Adrenal gland (tissue), 12 donors: Measurements from ENCODE around the gene NMB. TPM values are rescaled to one million over a fixed set of nuclear protein-coding genes. Genes with fewer than 3 reads are reported as not detected.

ENCODE experiments used
- DNase-seq, 7 donors: peaks; one replicate each; pipeline ENCODE4 v3.0.0-alpha.2; 2019 to 2020
- H3K27ac ChIP-seq, 5 donors: fragments of 200-600 bp; sonication (generic) in 4 of 5; 1 replicate in 3 of 5; 2 replicates in 2 of 5; pipeline versions ENCODE4 v1.5.1 to v1.8.0; 2016 to 2020; ENCODE audit warnings: mild to moderate bottlenecking in 1 of 5
- H3K27me3 ChIP-seq: fragments of 200-600 bp; 2 replicates; pipeline ENCODE4 v1.8.0; 2021
- H3K36me3 ChIP-seq, 2 donors: fragments of 200-600 bp; replicated peaks in 1 of 2; 1 replicate in 1 of 2; 2 replicates in 1 of 2; pipeline versions ENCODE4 v1.5.1 to v1.8.0; 2018 to 2022
- H3K4me1 ChIP-seq, 2 donors: fragments of 200-600 bp; replicated peaks in 1 of 2; 1 replicate in 1 of 2; 2 replicates in 1 of 2; pipeline versions ENCODE4 v1.5.1 to v1.8.0; 2018 to 2021
- H3K4me3 ChIP-seq, 4 donors: fragments of 200-600 bp; sonication (generic) in 3 of 4; one replicate each; pipeline ENCODE4 v1.5.1; 2016 to 2018
- H3K9me3 ChIP-seq, 3 donors: fragments of 200-600 bp; sonication (generic) in 1 of 3; replicated peaks in 1 of 3; 1 replicate in 2 of 3; 2 replicates in 1 of 3; pipeline versions ENCODE4 v1.5.1 to v1.8.0; 2016 to 2021
- POLR2A ChIP-seq, 2 donors: fragments of 450-650 bp; IDR thresholded peaks; one replicate each; pipeline ENCODE4 v1.6.1; 2017; ENCODE audit warnings: antibody characterized with exemption in 2 of 2, mild to moderate bottlenecking in 2 of 2, moderate library complexity in 1 of 2
- WGBS, 4 donors: extraction: QIAGEN DNeasy Blood & Tissue Kit in 2 of 4; methylation state at CpG; one replicate each; pipeline versions ENCODE4 v1.1.5 to v1.1.7; 2013 to 2017; 5-methylcytosine and 5-hydroxymethylcytosine counted together
- intact Hi-C, 2 donors: fragments of 100-400 bp; cut with DNase I; formaldehyde crosslinking; loops; one replicate each; pipeline versions ENCODE4 v1.14.1 to v1.15.0; 2022 to 2023
- polyA plus RNA-seq, 3 donors: library from polyadenylated mRNA; stranded (reverse); fragments of 200-250 nt in 2 of 3; fragments of 350-450 nt in 1 of 3; fragmentation: Illumina TruSeq in 1 of 3; extraction: RNeasy Lipid Tissue Mini Kit (QIAGEN cat#74804) in 1 of 3; gene quantifications; one replicate each; pipeline ENCODE4 v1.2.3, GENCODE V29; 2013 to 2014
- total RNA-seq, 9 donors: library from RNA; depleted of rRNA in 4 of 9; stranded (reverse); fragments of >200 nt in 4 of 9; fragments of 120-200 nt in 1 of 9; fragmentation: NEBNext Ultra II Directional in 1 of 9; extraction: Animal tissue kit (Norgen Biotek cat#: 25700) in 1 of 9; gene quantifications; one replicate each; pipeline versions ENCODE4 v1.1.0 to v1.2.4, GENCODE V29; 2013 to 2023
- TF ChIP-seq, protein P1 (sequence below), 6 experiments: fragments of 450-650 bp in 4 of 6; fragments of 200-600 bp in 2 of 6; sonication (generic) in 1 of 6; IDR thresholded peaks; 1 replicate in 5 of 6; 2 replicates in 1 of 6; pipeline versions ENCODE4 v1.5.1 to v1.8.0; 2016 to 2021; ENCODE audit warnings: antibody characterized with exemption in 6 of 6, mild to moderate bottlenecking in 2 of 6, moderate library complexity in 1 of 6
- donor health status: healthy with polysubstance abuse.
- donor health status: Bipolar disorder and iron deficiency.
- donor health status: DM: yes; HTN: yes; CAD: no.
- donor health status: DM: no; HTN: no; CAD: no.
- donor health status: DM: no; HTN: no; CAD: no.
- donor health status: DM: yes; HTN: yes; CAD: no.

NMB gene
- total and polyA plus RNA-seq, 12 donors, result 6.9 to 34.1 (median 16.5) TPM

DNA sequence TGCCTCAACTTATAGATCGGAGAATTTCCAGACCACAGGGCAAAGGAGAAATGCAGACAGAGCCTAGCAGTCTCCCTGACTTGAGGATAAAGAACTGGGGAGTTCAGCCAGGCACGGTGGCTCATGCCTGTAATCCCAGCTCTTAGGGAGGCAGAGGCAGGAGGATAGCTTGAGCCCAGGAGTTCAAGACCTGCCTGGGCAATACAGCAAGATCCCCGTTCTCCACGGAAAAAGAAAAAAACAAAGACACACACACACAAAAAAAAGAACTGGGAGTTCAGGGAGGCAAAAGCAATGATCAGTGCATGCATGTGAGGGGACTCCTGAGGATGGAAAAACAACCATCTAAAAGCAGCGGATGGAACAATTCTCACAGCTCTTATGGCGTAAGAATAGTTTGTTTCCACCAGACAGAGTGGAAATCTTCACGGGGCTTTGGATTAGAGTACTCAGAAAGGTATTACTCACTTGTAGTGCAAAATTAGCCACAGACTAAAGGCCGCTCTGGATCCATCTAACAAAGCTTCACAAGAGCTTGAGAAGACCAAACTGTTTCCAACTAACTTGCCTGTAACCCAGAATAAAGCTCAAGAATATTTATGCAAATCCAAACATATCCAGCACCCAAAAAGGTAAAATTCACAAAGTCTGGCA lies 41.7 kb upstream of the NMB start:
- Histone ChIP-seq H3K4me3 (no peak overlapping the region), H3K27me3 (no peaks in the 10 kb centered on the region), H3K36me3 (no peaks in the 10 kb centered on the region), H3K9me3 (no peaks in the 10 kb centered on the region), H3K4me1 (peaks cover 8 to 41% of the 10 kb centered on the region in 2 donors), H3K27ac (no peak overlapping the region)
- intact Hi-C loops, result no loop called here
- TF ChIP-seq, protein P1, sequence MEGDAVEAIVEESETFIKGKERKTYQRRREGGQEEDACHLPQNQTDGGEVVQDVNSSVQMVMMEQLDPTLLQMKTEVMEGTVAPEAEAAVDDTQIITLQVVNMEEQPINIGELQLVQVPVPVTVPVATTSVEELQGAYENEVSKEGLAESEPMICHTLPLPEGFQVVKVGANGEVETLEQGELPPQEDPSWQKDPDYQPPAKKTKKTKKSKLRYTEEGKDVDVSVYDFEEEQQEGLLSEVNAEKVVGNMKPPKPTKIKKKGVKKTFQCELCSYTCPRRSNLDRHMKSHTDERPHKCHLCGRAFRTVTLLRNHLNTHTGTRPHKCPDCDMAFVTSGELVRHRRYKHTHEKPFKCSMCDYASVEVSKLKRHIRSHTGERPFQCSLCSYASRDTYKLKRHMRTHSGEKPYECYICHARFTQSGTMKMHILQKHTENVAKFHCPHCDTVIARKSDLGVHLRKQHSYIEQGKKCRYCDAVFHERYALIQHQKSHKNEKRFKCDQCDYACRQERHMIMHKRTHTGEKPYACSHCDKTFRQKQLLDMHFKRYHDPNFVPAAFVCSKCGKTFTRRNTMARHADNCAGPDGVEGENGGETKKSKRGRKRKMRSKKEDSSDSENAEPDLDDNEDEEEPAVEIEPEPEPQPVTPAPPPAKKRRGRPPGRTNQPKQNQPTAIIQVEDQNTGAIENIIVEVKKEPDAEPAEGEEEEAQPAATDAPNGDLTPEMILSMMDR (IDR thresholded peaks at IDR 0.05), result no peak
- TF ChIP-seq POLR2A (IDR thresholded peaks at IDR 0.05), result no peak
- DNase-seq, result peak in 1 of 7 donors; percentile 24
- 90 to 92% (median 91%) methylated on average over 7 to 8 of the region's 8 CpGs for WGBS, 4 donors

- intact Hi-C loops, result no loop called here
- Histone ChIP-seq H3K27me3 (no peaks in the 10 kb centered on the region), H3K4me1 (peaks cover 4 to 35% of the 10 kb centered on the region in 2 donors), H3K4me3 (no peak overlapping the region), H3K36me3 (no peaks in the 10 kb centered on the region), H3K9me3 (no peaks in the 10 kb centered on the region), H3K27ac (no peak overlapping the region)
- TF ChIP-seq, protein P1 (IDR thresholded peaks at IDR 0.05), result no peak
- TF ChIP-seq POLR2A (IDR thresholded peaks at IDR 0.05), result no peak
- WGBS, 4 donors, result 18 to 37% (median 30%) methylated on average over 1 of the region's 1 CpG
- DNase-seq, result no peak
Observed at GRCh38 chr15:84697236-84697990, 39.4 kb upstream of the NMB start.

DNA sequence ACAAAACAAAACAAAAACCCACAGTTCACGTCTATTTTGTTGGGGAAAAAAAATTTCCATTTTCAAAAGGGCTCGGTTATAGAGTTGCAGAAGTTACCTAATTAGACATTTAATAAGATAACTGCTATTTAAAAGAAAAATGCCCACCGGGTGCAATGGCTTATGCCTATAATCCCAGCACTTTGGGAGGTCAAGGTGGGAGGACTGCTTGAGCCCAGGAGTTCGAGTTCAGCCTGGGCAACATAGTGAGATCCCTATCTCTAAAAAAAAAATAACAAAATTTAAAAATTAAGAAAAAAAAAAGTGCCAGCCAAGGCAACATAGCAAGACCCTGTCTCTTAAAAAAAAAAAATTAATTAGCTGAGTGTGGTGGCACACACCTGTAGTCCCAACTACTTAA lies 38.8 kb upstream of the NMB start:
- H3K9me3 ChIP-seq, result no peaks in the 10 kb centered on the region
- peak overlapping the region in 1 of 5 donors; percentile 17 for H3K27ac ChIP-seq
- TF ChIP-seq POLR2A (IDR thresholded peaks at IDR 0.05), result no peak
- TF ChIP-seq, protein P1 (IDR thresholded peaks at IDR 0.05), result no peak
- no peaks in the 10 kb centered on the region for H3K36me3 ChIP-seq
- 74 to 83% (median 80%) methylated on average over 4 of the region's 4 CpGs for WGBS, 4 donors
- DNase-seq, result no peak
- H3K27me3 ChIP-seq, result no peaks in the 10 kb centered on the region
- peaks cover 11 to 42% of the 10 kb centered on the region in 2 donors for H3K4me1 ChIP-seq
- intact Hi-C loops, result no loop called here
- H3K4me3 ChIP-seq, result no peak overlapping the region

- no peak for DNase-seq
- Histone ChIP-seq H3K27ac (peak overlapping the region in 1 of 5 donors; percentile 83), H3K27me3 (no peaks in the 10 kb centered on the region), H3K4me3 (no peak overlapping the region), H3K9me3 (no peaks in the 10 kb centered on the region), H3K36me3 (peaks cover 0 to 18% of the 10 kb centered on the region in 2 donors), H3K4me1 (peaks cover 13 to 30% of the 10 kb centered on the region in 2 donors)
- intact Hi-C loops, result no loop called here
- WGBS, 4 donors, result 89 to 98% (median 95%) methylated on average over 8 of the region's 8 CpGs
- TF ChIP-seq, protein P1 (IDR thresholded peaks at IDR 0.05), result no peak
- TF ChIP-seq POLR2A (IDR thresholded peaks at IDR 0.05), result no peak
Observed at GRCh38 chr15:84690342-84690741, 32.3 kb upstream of the NMB start.
